GM21367 (cell line): ENCODE measurements around the gene ANKRD33B.
"Not testable (repeated sequence)": the region's sequence is repeated elsewhere in the genome, so short reads cannot be mapped to it uniquely, and the experiment has no call there.

Experiments
- ATAC-seq: cut with Tn5 transposase; IDR thresholded peaks from one replicate; pipeline ENCODE4 v1.9.1; 2021; ENCODE audit not compliant: unreplicated experiment

Gene ANKRD33B

DNA sequence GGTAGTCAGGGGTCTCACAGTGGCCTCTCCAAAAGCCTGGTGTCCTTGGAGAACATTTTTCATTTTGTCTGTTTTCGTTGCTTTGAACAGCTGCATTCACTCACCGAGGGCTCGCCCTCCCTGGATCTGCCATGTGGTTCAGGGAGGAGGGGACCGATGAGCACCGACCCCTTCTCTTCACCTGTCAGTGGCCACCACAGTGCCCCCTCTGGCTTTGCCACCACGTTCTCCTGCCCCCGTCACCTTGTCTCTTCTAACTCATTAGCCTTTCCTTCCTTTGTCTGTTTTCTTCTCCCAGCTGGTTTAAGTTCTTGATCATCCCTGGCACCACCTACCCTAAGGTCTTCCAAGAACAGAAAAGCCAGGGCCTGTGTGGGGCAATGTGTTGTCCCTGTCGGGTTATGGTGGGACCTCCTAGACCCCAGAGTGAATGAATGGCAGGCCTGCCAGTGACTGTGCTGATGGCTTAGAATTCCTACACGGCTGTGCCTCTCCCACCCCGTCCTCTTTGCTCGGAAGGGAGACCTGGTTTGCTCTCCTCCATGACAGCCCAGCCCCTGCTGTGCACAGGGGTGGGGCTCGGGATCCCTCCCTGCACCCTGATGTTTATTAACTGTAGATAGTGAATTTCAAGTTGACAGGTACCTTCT is 90.0 kb downstream of the ANKRD33B start:
- no peak for ATAC-seq

DNA sequence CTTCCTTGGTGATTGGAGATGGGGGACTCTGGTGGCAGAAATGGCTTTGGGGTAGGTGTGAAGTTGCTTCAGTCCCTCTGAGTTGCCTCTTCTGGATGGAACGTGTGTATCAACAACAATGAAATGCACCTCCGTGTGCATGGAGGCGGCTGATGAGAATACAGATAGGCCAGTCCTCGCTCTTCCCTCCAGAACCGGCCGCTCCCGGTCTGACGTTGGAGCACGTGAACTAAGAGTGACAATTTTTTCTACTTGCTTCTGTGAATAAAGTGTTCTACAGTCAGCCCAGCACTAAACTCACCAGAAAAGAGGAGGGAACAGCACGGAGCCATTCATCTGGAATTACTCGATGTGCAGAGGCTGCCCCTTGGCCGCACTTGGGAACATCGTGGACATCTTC is 90.7 kb downstream of the ANKRD33B start:
- no peak for ATAC-seq

DNA sequence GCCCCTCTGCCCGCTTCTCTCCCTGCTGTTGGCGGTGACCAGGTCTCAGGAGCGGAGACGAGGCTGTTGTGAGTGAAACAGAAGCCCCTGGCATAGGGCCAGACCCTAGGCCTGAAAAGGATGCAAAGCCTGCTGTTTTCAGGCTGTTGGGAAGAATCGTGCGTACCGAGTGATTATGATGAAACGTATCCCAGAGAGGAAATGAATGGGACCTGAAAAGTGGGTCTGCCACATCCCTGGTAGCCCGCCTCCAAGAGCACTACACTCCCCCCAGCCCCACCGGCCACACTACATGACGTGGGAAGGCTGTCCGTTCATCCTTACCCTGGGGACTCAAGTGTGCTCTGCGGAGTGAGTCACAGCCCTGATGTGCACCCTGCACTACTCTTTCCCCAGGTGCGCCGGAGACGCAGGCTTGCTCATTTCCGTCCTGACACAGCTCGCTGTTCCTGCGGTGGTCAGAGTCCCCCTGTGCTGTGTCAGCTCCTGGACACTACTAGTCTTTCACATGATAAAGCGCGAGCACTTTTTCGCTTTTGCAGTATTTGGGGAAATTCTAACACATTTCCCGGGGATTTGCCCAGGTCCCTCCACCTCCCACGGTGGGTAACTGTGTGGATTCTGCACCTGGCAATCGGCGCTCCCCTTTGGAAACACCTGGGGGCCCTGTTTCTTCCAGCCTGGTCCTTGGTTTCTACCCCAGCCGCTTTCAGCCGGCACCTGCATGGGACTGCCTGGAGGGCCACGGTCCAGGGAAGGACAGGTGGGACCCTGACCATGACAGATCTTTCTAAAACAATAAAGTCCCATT is 91.5 kb downstream of the ANKRD33B start:
- no peak for ATAC-seq

DNA sequence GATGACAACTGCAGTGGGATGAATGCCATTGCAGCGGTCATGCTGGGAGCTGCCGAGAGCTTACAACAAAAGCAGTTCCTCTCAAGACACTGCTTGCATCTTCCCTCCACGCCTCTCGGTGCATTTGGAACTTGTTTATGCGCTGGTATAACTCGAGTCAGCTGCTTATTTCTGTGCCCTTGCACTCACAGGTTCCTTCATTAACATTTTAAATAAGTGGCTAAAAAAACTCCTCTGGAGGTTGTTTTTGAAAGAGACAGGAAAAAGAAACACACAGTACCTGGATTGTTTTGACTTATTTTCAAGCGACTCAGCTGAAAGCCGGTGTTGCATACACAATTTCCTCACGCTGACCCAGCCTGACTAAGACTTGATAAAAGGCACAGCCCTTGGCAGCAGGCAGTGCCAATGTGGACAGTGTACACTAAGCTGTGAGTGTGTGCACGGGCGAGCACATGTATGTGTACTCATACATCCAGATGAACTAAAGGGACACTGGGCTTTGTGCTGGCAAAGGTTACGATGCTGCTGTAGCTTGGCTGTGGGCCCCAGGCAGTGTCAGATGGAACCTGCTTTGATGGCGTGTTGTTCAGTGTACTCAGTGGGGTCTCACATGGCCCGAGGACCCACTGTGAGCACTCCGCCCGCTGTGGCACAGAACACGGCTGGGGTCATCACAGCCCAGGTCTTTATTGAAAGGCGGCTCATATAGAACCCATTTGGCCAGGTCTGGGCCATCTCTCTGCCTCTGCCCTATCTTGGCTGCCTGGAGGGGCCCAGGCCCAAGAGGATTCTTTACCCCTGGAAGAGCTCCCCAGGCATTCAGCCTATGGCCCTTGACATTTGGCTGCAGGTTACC is 92.3 kb downstream of the ANKRD33B start:
- ATAC-seq = no peak

DNA sequence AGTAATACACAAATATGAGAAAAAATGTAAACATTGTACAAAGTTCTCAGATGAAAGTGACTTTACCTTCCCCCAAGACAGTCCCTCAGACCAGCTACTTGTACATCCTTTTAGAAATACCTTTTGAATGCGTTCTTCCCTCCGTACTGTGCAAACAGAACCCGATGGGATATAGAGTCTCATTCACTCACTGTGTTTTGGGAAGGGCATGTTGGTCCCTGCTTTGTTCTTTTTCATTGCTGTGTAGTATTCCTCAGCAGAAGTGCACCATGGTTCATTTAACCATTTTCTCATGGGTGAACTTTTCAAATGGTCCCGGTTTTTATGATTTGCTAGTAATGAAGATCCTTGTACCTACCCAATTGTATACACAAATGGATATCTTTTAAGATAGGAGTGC is 94.4 kb downstream of the ANKRD33B start:
- ATAC-seq = no peak

DNA sequence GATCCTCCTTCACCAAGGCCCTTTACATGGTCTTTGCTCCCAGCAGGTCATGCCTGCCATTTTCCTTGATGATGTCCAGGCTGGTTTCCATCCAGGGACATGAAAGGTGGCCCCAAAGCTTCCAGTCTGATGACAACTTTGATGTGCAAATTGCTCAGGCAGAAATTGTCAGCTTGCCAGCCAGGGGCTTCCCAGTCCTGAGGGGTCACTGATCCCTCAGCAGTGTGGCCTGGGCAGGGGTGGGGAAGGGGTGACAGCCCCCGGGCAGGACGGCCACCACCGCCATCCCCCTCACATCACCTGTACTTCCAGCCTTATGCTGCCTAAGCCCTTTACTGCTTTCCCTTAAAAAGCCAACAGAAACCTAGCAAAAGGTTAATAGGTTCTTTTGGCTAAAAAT is 96.3 kb downstream of the ANKRD33B start:
- no peak for ATAC-seq

DNA sequence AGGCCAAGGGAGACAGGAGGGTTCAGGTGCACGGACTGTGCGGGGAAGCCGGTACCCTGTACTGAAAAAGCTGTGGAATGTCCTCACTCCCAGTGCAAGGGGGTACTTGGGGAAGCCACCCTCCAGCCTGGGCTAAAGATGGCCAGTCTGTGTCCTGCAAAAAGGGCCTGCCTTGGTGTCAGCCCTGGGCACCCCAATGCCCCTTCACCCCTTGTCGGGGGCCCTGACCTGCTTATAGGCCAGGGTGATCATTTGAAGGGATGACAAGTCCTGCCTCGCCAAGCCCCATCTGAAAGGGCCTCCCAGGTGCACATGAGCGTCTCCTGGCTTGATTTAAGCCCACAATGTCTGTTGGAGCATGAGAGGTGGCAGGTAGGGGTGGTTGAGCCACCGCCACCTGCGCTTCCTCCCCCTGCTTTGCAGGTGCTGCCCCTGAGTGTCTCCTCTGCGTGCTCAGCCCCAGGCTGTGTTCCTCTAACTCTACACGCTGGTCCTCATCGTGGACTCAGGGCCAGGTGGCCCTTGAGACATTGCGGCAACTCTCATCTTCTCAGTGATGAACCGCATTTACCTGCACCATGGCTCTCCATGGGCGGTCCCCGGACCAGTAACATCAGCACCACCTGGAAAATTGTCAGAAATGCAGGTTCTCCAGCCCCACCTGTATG is 97.0 kb downstream of the ANKRD33B start:
- ATAC-seq = no peak

DNA sequence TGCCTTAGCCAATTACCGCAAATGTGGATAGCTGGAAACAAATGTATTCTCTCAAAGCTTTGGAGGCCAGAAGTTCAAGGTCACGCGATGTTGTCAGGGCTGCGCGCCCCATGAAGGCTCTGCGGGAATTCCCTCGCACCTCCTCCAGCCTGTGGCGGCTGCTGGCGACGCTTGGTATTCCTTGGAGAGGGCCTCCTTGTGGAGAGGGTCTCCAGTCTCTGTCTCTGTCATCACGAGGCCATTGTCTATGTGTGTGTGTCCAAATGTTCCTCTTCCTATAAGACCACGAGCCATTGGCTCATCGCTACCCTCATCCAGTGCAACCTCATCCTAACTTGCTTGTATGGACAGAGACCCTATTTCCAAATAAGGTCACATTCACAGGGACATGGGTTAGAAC is 97.5 kb downstream of the ANKRD33B start:
- no peak for ATAC-seq

DNA sequence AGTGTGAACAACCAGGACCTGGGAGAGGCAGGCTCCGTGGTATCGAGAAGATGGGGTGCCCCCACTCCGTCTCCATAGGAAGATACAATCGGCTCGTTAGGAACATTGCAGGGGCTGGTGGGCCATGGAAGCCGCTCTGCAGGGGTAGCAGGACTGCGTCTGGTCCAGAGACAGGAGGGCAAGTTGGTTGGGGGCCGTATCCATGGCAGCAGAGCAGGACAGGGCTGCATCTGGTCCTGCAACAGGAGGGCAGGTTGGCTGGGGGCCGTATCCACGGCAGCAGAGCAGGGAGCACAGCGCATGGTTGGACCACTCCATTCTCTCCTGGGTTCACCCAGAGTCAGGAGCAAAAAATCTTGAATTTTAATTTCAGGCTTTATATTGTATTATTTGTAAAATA is 98.2 kb downstream of the ANKRD33B start:
- no peak for ATAC-seq

DNA sequence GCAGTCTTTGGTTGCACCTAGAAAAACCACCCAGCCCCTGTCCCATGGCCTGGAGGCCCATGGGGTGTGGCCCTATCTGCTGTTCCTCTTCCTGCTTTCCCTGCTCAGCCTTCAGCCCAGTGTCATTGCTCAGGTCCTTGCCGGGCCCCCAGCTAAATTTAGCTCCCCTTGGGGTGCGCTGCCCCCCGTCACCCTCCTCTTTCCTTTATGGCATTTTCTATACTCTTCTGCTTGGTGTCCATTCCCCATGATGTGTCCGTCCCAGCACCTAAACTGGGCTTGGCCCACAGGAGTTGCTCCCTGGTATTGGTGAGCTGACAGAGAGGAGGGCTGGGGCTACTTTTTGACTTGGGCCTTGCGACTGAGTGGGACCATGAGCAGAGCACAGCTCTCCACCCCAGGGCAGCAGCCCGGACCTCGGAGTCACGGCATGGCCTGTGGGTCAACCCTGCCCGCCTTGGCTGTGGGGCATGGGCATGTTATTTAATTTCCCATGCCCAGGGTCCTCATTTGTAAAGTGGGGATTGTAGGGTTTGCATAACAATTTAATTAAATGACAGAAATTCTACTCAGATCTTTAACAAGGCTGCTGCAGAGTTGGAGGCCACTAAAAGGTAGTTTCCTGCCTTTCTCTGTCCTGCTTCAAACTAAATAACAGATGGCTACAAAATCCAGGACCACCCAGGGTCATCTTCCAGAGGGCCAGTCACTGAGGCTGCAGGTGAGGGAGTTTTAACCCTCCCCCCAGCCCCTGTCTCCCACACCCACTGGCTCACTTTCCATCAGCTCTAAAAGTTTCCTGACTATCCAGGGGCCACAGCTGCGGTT is 99.0 kb downstream of the ANKRD33B start:
- ATAC-seq = no peak

DNA sequence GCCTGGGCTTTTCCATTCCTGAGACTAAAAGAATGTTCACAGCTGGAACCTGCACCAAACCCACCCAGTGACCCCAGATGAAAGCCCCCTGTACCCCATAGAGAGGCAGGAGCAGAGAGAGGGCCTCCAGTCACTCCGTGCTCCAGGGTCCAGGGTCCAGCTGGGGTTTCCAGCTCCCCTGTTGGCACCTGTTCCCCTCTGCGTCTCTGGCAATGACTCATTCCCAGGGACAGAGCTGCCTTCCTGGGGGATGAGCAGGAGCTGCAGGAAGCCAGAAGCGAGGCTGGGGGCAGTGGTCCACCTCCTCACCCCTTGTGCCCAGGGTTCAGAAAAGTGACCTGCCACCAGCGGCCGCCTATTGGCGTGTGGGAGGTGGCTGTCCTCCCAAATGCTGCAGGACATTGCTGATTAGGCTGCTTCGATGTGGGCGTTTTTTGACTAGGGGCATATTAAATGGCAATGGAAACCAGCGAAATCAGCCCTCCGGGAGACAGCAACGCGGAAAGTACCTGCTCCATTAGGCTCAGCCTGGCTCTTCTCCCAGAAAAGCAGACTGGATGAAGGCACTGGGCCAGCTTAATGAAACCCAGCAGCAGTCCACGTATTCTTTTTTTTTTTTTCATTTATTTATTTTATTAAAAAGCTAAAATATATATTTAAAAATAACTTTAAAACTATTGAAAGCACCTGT is 99.8 kb downstream of the ANKRD33B start:
- ATAC-seq = no peak

DNA sequence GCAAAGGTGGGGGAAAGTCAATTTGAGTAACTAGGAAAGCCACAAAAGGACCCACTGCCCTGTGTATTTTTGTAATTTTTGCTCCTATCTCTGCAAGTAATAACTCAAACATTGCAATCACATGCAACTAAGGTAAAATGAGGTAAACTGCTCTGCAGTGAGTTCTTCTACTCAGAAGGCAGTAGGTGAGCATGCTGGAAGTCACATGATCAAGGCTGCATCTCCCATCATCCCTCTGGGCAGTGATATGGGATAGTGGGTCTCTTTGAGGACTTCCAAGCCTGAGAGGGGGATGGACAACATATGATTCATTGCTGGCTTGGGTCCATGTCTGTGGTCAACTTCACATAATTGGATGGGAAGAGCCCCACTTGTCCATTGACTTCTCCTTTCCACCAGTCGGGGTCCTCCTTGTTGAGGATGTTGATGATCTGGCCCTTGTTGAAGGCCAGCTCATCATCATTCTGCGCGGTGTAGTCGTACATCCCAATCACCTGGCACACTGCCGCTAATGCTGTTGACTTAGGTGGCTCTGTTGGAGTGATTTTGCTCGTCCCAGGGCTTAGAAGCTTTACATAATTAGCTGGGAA is 100.4 kb downstream of the ANKRD33B start:
- ATAC-seq = not testable (repeated sequence)

DNA sequence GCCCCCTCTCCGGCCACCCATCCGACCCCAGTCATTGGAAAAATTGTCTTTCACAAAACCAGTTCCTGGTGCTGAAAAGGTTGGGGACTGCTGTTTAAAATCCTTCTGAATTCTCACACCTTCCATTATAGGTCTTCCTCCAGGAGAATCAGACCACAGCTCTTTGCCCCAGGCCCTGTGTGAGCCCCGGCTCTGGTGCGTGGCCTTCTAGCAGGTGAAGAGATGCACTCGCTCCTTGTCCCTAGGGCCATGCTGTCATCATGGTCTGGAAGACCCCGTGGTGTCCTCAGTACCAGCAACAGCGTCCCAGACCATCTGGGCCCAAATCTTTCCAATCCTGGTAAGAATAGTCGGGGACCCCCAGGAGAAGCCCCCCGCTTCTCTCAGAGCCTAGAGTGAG is 101.9 kb downstream of the ANKRD33B start:
- ATAC-seq = no peak

DNA sequence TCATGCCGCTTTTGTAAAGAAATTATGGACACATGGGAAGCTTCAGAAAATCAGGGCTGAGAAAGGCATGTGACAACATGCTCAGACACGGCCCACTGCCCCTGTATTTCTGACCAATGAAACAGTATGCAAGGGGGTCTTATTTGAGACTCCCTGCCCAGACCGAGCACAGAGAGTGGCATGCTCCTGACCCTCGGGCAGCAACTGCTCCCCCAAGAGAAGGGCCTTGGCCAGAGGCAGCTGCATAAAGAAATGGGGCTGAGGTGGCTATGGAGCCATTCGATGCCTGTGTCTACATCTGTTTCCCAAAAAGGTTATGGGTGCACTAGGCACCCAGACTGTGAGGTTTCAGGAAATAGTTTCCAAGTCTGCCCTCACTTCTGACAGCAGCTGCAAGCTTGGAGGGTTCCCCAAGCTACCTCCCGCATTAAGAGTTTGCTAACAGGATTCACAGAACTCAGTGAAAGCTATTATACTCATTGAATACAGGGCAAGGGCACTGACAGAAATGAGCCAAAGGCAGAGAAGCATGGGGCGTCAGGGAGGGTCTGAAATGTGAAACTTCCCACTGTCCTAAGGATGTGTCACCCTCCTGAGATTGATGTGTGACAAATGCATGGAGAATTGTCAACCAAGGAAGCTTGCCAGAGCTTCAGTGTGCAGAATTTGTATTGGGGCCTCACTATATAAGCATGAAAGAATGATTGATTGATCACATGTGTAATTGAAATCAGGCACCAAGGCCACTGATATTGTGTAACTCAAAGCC is 102.8 kb downstream of the ANKRD33B start:
- ATAC-seq = no peak

DNA sequence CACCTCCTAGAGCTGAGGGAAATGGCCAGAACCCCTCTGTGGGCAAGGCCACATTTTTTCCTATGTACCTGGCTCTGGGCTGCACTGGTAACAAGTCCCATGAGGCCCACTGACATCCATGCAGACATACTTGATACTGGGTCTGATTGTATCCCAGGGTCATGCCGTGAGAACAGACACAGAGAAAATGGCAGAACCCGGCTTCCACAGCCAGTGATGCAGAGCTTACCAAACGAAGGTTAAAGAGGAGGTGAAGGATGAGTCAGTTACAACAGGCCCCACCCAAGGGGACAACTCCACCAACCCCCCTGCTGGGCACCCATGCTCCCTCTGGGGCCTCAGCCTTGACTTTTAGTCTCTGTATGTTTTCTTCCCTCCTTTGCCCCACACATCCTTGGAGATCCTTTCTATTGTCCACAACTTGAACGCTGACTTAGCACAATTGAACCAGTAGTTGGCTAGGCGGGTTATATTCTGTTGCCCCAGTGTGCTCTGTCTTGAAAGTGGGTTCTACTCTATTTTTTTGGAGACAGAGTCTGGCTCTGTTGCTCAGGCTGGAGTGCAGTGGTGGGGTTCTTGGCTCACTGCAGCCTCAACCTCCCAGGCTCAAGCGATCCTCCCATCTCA is 103.7 kb downstream of the ANKRD33B start:
- no peak for ATAC-seq

DNA sequence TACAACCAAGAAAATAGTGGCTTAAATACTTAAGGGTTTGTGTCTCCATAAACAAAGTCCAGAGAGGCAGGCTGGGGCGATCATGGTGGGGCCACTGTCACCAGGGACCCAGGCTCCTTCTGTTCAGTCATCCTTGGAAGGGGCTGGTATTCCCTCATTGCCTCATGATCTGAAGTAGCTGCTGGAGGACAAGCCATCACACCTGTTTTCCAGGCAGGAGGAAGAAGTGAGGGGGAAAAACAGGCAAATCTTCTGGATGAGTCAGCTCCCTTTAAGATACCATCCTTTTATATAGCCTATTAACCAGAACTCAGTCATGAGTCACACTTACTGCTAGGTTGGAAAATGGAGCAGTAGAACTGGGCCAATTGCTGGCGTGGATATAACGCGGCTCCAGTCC is 104.8 kb downstream of the ANKRD33B start:
- ATAC-seq = no peak

DNA sequence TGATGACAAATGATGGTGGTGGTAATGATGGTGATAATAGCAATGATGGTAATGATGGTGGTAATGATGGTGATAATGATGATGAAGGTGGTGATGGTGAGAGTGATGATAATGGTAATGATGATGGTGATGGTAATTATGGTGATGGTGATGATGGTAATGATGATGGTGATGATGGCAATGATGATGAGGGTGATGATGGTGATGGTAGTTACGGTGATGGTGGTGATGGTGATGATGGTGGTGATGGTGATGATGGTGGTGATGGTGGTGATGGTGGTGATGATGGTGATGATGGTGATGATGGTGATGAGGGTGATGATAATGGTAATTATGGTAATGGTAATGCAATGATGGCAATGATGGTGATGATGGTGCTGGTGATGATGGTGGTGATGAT is 106.1 kb downstream of the ANKRD33B start:
- ATAC-seq = no peak
